Prostate gland (tissue), 2 donors: ENCODE measurements around the gene LRBA. TPM values are rescaled to one million over a fixed set of nuclear protein-coding genes. Genes with fewer than 3 reads are reported as not detected.

Experiments used
- DNase-seq: peaks from one replicate; pipeline ENCODE4 v3.0.0-alpha.2; 2019; ENCODE audit warnings: low spot score
- H3K27ac ChIP-seq, 2 donors: fragments of 200-600 bp; sonication (generic); 2 replicates each; pipeline ENCODE4 v1.5.1; 2017 to 2019
- H3K27me3 ChIP-seq: fragments of 200-600 bp; sonication (generic); replicated peaks from 2 replicates; pipeline ENCODE4 v1.5.1; 2019; ENCODE audit not compliant: insufficient read depth
- H3K36me3 ChIP-seq, 2 donors: fragments of 200-600 bp; sonication (generic); 1 replicate in 1 of 2; 2 replicates in 1 of 2; pipeline versions ENCODE4 v1.5.1 to v1.8.1; 2017 to 2019
- H3K4me1 ChIP-seq: fragments of 200-600 bp; sonication (generic); replicated peaks from 2 replicates; pipeline ENCODE4 v1.5.1; 2019
- H3K4me3 ChIP-seq, 2 donors: fragments of 200-600 bp; sonication (generic); 2 replicates each; pipeline ENCODE4 v1.5.1; 2017 to 2019
- H3K9me3 ChIP-seq: fragments of 200-600 bp; sonication (generic); 2 replicates; pipeline ENCODE4 v1.5.1; 2017
- POLR2A ChIP-seq: fragments of 450-650 bp; IDR thresholded peaks from one replicate; pipeline ENCODE4 v1.6.1; 2016; ENCODE audit warnings: antibody characterized with exemption, mild to moderate bottlenecking
- POLR2AphosphoS5 ChIP-seq: sonication (generic); formaldehyde crosslinking; IDR thresholded peaks from one replicate; pipeline ENCODE4 v1.6.1; 2017; ENCODE audit warnings: antibody characterized with exemption
- WGBS: methylation state at CpG from one replicate; pipeline ENCODE4 v1.1.5; 2018; 5-methylcytosine and 5-hydroxymethylcytosine counted together
- intact Hi-C: fragments of 100-400 bp; cut with DNase I; formaldehyde crosslinking; loops from one replicate; pipeline ENCODE4 v1.14.2; 2022
- total RNA-seq, 2 donors: library from RNA; depleted of rRNA; stranded (reverse); fragments of >200 nt; gene quantifications; one replicate each; pipeline ENCODE4 v1.1.0, GENCODE V29; 2016
- TF ChIP-seq, protein P1 (sequence below), 4 experiments: fragments of 200-600 bp in 2 of 4; fragments of 450-650 bp in 2 of 4; sonication (generic) in 2 of 4; IDR thresholded peaks; 1 replicate in 3 of 4; 2 replicates in 1 of 4; pipeline ENCODE4 v1.5.1; 2016 to 2019; ENCODE audit warnings: antibody characterized with exemption in 4 of 4, mild to moderate bottlenecking in 2 of 4, moderate library complexity in 2 of 4

LRBA gene
- total RNA-seq, 2 donors from 2014 or later = 69.8 to 79.8 TPM

DNA sequence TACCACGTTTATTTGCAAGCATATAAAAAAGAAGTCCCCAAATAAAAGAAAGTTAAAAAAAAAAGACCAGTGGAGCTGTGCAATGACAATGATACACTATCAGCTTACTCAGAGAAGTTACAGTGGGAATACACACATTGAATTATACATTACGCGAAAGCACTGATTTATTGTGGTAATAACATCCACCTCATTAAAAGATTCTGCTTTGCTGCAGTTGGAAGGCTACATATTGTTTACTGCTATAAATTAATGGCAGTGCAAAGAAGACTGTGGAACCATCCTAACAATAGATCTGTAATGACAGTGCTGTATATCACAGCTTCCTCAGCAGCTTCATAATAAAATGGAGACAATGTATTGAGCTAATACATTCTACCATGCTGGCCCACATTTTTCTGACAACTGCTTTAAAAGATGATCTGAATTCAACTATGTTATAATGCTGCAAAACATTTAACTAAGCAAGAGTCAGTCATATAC lies 575.6 kb downstream of the LRBA start:
- Histone ChIP-seq H3K27me3 (no peaks in the 10 kb centered on the region), H3K36me3 (no peaks in the 10 kb centered on the region), H3K4me3 (no peak overlapping the region), H3K27ac (no peak overlapping the region), H3K9me3 (no peaks in the 10 kb centered on the region), H3K4me1 (no peaks in the 10 kb centered on the region)
- no peak for DNase-seq
- no peak for TF ChIP-seq POLR2A
- intact Hi-C loops = no loop called here
- WGBS = 74% methylated on average over 3 of the region's 3 CpGs

DNA sequence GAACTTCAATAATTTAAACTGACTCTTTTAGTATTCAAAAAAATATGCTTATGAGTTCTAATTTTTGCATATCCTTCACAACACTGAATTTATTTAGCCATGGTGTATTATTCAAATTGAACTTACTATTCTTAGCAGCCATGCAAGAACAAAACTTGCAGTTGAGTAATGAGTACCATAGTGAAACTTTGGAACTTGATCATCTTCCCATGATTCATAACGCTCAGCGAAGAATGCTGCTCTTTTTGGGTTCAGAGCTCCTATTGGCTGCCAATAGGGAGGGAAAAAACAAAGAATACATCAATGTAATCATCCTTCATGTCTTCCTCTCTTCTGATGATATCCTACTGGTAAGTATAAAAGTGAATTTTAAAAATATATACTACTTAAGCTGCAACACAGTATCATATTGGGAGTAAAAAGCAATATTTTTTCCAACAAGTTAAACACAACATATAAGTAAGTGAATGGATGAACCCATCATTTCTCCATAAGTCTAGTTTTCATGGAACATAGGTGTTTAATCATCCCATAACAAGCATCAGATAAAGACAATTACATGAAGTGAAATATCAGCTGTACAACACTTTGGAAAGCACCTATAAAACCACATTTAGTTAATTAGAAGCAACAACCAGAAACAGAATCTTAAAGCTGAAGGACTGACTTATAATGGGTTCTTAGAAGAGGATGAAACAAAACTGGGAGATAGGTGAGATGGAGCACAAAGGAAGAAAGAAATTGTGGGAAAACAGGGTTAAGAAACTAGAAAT lies 578.3 kb downstream of the LRBA start:
- Histone ChIP-seq H3K4me1 (no peaks in the 10 kb centered on the region), H3K27ac (no peak overlapping the region), H3K27me3 (no peaks in the 10 kb centered on the region), H3K4me3 (no peak overlapping the region), H3K36me3 (no peaks in the 10 kb centered on the region), H3K9me3 (no peaks in the 10 kb centered on the region)
- intact Hi-C loops = no loop called here
- 91% methylated on average over 2 of the region's 2 CpGs for WGBS
- TF ChIP-seq POLR2A = no peak
- TF ChIP-seq, protein P1, sequence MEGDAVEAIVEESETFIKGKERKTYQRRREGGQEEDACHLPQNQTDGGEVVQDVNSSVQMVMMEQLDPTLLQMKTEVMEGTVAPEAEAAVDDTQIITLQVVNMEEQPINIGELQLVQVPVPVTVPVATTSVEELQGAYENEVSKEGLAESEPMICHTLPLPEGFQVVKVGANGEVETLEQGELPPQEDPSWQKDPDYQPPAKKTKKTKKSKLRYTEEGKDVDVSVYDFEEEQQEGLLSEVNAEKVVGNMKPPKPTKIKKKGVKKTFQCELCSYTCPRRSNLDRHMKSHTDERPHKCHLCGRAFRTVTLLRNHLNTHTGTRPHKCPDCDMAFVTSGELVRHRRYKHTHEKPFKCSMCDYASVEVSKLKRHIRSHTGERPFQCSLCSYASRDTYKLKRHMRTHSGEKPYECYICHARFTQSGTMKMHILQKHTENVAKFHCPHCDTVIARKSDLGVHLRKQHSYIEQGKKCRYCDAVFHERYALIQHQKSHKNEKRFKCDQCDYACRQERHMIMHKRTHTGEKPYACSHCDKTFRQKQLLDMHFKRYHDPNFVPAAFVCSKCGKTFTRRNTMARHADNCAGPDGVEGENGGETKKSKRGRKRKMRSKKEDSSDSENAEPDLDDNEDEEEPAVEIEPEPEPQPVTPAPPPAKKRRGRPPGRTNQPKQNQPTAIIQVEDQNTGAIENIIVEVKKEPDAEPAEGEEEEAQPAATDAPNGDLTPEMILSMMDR (IDR thresholded peaks at IDR 0.05) = no peak
- no peak for TF ChIP-seq POLR2AphosphoS5
- no peak for DNase-seq

DNA sequence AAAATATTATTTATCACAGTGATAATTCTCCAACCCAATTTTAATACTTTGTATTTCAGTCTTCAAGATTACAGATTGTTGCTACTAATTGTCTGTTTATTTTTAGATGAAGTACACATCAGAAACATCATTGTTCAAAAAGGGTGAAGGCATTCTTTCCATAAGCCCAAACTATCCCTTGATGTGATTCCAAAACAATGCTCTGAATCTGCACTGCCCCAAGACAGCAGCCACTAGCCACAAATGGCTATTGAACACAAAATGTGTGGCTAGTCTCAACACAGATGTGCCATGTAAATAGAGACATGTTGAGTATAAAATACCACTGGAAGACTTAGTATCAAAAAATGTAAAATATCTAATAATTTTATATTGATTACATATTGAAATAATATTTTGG lies 583.9 kb downstream of the LRBA start:
- DNase-seq = no peak
- H3K36me3 ChIP-seq = no peaks in the 10 kb centered on the region
- H3K27me3 ChIP-seq = no peaks in the 10 kb centered on the region
- no peak overlapping the region for H3K27ac ChIP-seq
- intact Hi-C loops = no loop called here
- no peaks in the 10 kb centered on the region for H3K4me1 ChIP-seq
- TF ChIP-seq POLR2AphosphoS5 (no peak), POLR2A (no peak)
- TF ChIP-seq, protein P1 (IDR thresholded peaks at IDR 0.05) = no peak
- no peaks in the 10 kb centered on the region for H3K9me3 ChIP-seq
- no peak overlapping the region for H3K4me3 ChIP-seq

DNA sequence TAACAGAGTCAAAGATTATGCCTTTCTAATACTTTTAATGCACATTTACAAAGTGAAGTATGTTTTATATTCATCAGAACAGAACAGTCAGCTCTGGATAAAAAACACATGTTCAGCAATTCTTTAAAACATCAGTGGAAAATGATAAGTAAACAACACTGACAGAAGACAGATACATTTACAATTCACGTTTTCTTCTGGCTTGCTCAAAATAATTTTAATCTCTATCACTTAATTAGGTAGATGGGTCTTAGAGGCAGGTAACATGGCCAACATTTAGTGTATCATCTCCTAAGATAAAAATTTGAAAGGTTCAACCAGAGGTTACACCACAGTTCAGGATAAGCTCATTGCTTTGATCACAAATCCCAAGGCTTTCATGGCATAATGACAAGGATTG lies 589.9 kb downstream of the LRBA start:
- 43% methylated on average over 1 of the region's 1 CpG for WGBS
- no peaks in the 10 kb centered on the region for H3K4me1 ChIP-seq
- H3K36me3 ChIP-seq = no peaks in the 10 kb centered on the region
- no peaks in the 10 kb centered on the region for H3K9me3 ChIP-seq
- H3K27ac ChIP-seq = no peak overlapping the region
- DNase-seq = no peak
- no peak overlapping the region for H3K4me3 ChIP-seq
- intact Hi-C loops = no loop called here
- no peaks in the 10 kb centered on the region for H3K27me3 ChIP-seq
- TF ChIP-seq POLR2A (no peak), POLR2AphosphoS5 (no peak)
- TF ChIP-seq, protein P1 (IDR thresholded peaks at IDR 0.05) = no peak

DNA sequence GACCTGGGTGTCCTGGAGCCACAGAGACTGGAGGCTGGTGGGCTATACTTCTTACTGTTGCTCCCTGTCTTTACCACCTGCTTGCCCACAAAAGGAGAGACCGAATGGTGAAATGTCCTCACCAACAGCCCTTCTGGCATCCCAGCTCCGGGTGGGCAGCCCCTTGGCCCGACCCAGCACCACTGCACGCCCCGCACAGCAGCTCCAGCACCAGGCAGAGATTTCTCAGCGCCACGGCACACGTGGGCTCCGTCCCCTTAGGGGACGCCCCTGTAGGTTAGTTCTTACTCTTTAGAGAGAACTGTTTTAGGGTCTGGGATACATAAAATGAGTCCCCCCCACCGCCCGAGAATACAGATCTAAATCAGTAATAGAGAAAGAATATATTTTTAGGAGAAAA lies 591.6 kb downstream of the LRBA start:
- Histone ChIP-seq H3K4me1 (no peaks in the 10 kb centered on the region), H3K27me3 (no peaks in the 10 kb centered on the region), H3K36me3 (no peaks in the 10 kb centered on the region), H3K4me3 (no peak overlapping the region), H3K9me3 (no peaks in the 10 kb centered on the region), H3K27ac (no peak overlapping the region)
- TF ChIP-seq POLR2A (no peak), POLR2AphosphoS5 (no peak)
- TF ChIP-seq, protein P1 (IDR thresholded peaks at IDR 0.05) = no peak
- 98% methylated on average over 12 of the region's 12 CpGs for WGBS
- no peak for DNase-seq
- intact Hi-C loops = no loop called here
